Activated T-helper 2 cell treated with anti-CD3 and anti-CD28 coated beads, Interferon-gamma antibody, Interleukin-2, Interleukin-4, amounts not matched to agents 10 μg/mL and 5 μg/mL and 100 μg/mL, durations not matched to agents 14 hours and 24 hours and 36 hours (primary cell): ENCODE measurements around the gene VDAC1. TPM values are rescaled to one million over a fixed set of nuclear protein-coding genes. Genes with fewer than 3 reads are reported as not detected.

Source experiments
- DNase-seq: peaks from one replicate; pipeline ENCODE4 v3.0.0; 2021; ENCODE audit warnings: low spot score
- H3K27ac Mint-ChIP-seq: one replicate; pipeline ENCODE4 v1.8.0; 2021; ENCODE audit warnings: mixed read lengths
- H3K27me3 Mint-ChIP-seq: one replicate; pipeline ENCODE4 v1.8.0; 2021; ENCODE audit warnings: low read depth, mixed read lengths
- H3K36me3 Mint-ChIP-seq: one replicate; pipeline ENCODE4 v1.8.0; 2021; ENCODE audit warnings: low read depth, mixed read lengths
- H3K4me1 Mint-ChIP-seq: one replicate; pipeline ENCODE4 v1.8.0; 2021; ENCODE audit warnings: low read depth, mixed read lengths
- H3K4me3 Mint-ChIP-seq: one replicate; pipeline ENCODE4 v1.8.0; 2021; ENCODE audit warnings: low read depth, mild to moderate bottlenecking, moderate library complexity, mixed read lengths
- H3K9me3 Mint-ChIP-seq: one replicate; pipeline ENCODE4 v1.8.0; 2021; ENCODE audit warnings: mixed read lengths
- intact Hi-C: fragments of 100-400 bp; cut with micrococcal nuclease; formaldehyde crosslinking; loops from one replicate; pipeline ENCODE4 v1.15.1; 2023
- total RNA-seq: library from RNA; stranded (reverse); gene quantifications from 2 replicates; pipeline ENCODE4 v1.2.3, GENCODE V29; 2022

The VDAC1 gene
- total RNA-seq, result 455 and 459 TPM in 2 replicates

DNA sequence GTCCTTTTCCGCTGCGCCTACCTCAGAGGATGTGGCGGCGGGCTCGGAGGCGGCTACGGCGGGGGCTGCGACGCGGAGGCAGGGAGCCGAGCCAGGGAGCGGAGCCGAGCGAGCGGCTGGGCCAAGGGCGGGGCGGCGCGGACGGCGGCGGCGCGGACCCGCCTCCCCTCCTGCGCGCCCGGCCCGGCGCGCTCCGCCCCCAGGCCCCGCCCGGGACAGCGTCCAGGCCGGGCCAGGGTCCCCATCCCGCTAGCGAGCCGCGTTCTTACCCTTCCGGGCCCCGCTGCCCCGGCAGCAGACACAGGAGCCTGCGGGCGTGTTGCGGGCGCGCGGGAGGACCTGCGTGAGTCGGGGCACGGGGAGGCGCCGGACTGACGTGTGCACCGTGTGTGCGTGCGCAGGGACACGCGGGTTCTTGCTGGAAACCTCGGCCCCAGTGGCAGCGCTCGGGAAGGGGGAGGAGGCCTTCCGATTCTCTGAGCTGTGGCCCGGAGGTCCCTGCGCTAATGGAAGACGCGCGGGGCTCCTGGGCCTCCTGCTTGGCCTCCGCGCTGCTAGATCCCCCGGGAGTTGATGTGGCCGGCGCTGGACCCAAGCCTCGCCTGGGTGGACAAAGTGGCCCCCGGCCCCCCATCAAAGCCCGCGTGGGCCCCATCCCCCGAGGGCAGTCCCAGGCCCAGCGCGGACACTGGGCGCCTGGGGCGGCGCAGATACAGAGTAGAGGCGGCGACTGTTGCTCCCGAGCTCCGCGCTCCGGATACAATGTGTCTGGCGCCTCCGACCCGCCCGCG is at the start of gene VDAC1:
Gene VDAC1 (minus strand): TSS at position 350 of the 791 bp plus-strand sequence. CDS start 11,963 bp downstream, outside the sequence.
- peak; percentile 81 for DNase-seq
- peak within 1 kb of the TSS; percentile 97 for H3K27ac Mint-ChIP-seq
- no peaks in the 10 kb centered on the region for H3K27me3 Mint-ChIP-seq
- peaks cover 39% of the 10 kb centered on the region for H3K4me1 Mint-ChIP-seq
- peaks cover 46% of the 10 kb centered on the region for H3K36me3 Mint-ChIP-seq
- intact Hi-C loops, result loop anchor here (1.0 to 10.0 kb wide), 3 partner anchors 36 to 640 kb away; partner anchors contain the start of genes C5orf15, PPP2CA and SEC24A
- H3K4me3 Mint-ChIP-seq, result peak within 1 kb of the TSS; percentile 92
- H3K9me3 Mint-ChIP-seq, result no peaks in the 10 kb centered on the region

GRCh38 chr5:134053840-134054338 is 49.1 kb upstream of the VDAC1 start:
- H3K36me3 Mint-ChIP-seq, result no peaks in the 10 kb centered on the region
- peaks cover 11% of the 10 kb centered on the region for H3K27me3 Mint-ChIP-seq
- peaks cover 12% of the 10 kb centered on the region for H3K4me1 Mint-ChIP-seq
- H3K27ac Mint-ChIP-seq, result no peak overlapping the region
- H3K9me3 Mint-ChIP-seq, result no peaks in the 10 kb centered on the region
- intact Hi-C loops, result no loop called here
- no peak for DNase-seq
- no peak overlapping the region for H3K4me3 Mint-ChIP-seq

GRCh38 chr5:134053314-134053839 is 48.6 kb upstream of the VDAC1 start:
- peaks cover 15% of the 10 kb centered on the region for H3K27me3 Mint-ChIP-seq
- H3K4me3 Mint-ChIP-seq, result no peak overlapping the region
- no peaks in the 10 kb centered on the region for H3K36me3 Mint-ChIP-seq
- H3K9me3 Mint-ChIP-seq, result no peaks in the 10 kb centered on the region
- intact Hi-C loops, result no loop called here
- DNase-seq, result no peak
- no peak overlapping the region for H3K27ac Mint-ChIP-seq
- H3K4me1 Mint-ChIP-seq, result peaks cover 12% of the 10 kb centered on the region

DNA sequence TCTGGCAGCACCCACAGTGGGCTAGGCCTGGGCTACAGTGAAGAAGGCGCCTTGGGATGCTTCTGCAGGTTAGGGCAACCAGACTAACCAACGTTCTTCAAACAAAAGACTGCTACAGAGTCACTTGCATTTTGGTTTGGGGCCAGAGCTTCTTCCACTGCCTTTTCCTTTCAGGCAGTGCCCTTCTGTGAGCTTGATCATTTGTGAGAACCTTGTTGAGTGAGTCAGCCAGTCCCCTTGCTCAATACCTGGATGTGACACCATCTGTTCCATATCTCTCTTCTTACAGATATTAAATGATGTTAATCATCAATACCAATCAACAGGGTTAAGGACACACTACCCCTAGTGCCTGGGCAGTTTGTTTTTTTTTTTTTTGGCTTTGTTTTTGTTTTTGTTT is 46.5 kb upstream of the VDAC1 start:
- no peak for DNase-seq

DNA sequence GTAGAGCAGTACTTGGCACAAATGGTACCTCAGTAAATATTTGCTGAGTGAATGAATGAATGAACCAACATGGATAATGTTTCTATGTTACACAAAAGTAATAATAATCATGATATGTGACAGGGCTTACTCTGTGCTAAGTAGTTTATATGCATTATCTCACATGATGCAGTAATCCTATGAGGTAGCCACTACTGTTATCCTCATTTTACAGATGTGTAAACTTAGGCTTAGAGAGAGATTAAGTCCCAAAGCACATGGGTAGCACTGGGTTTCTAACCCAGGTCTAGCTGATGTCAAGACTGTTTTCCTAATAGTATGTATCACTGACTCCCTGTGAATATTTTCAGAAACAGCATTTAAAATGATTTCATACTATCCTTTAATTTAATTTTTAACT is 44.1 kb upstream of the VDAC1 start:
- peaks cover 4% of the 10 kb centered on the region for H3K4me1 Mint-ChIP-seq
- DNase-seq, result no peak
- H3K27me3 Mint-ChIP-seq, result peaks cover 10% of the 10 kb centered on the region
- no peaks in the 10 kb centered on the region for H3K36me3 Mint-ChIP-seq
- intact Hi-C loops, result no loop called here
- H3K9me3 Mint-ChIP-seq, result no peaks in the 10 kb centered on the region
- H3K27ac Mint-ChIP-seq, result no peak overlapping the region
- H3K4me3 Mint-ChIP-seq, result no peak overlapping the region

More for the DNA sequence above, 46.5 kb upstream of the VDAC1 start:
- Mint-ChIP-seq H3K27me3 (peaks cover 15% of the 10 kb centered on the region), H3K36me3 (no peaks in the 10 kb centered on the region), H3K4me1 (peaks cover 12% of the 10 kb centered on the region), H3K9me3 (no peaks in the 10 kb centered on the region), H3K27ac (no peak overlapping the region), H3K4me3 (no peak overlapping the region)
- intact Hi-C loops, result no loop called here

- Mint-ChIP-seq H3K4me1 (no peaks in the 10 kb centered on the region), H3K27me3 (peaks cover 15% of the 10 kb centered on the region), H3K9me3 (no peaks in the 10 kb centered on the region), H3K4me3 (no peak overlapping the region), H3K36me3 (no peaks in the 10 kb centered on the region), H3K27ac (no peak overlapping the region)
- DNase-seq, result no peak
- intact Hi-C loops, result no loop called here
These were observed 42.9 kb upstream of the VDAC1 start for GRCh38 chr5:134047687-134048056.

GRCh38 chr5:134046801-134047686 is 42.3 kb upstream of the VDAC1 start:
- no peak for DNase-seq
- Mint-ChIP-seq H3K27ac (no peak overlapping the region), H3K27me3 (peaks cover 14% of the 10 kb centered on the region), H3K9me3 (no peaks in the 10 kb centered on the region), H3K4me1 (no peaks in the 10 kb centered on the region), H3K36me3 (no peaks in the 10 kb centered on the region), H3K4me3 (no peak overlapping the region)
- intact Hi-C loops, result no loop called here

GRCh38 chr5:134046330-134046729 is 41.6 kb upstream of the VDAC1 start:
- intact Hi-C loops, result no loop called here
- no peak overlapping the region for H3K27ac Mint-ChIP-seq
- H3K4me1 Mint-ChIP-seq, result no peaks in the 10 kb centered on the region
- H3K9me3 Mint-ChIP-seq, result no peaks in the 10 kb centered on the region
- no peak overlapping the region for H3K4me3 Mint-ChIP-seq
- no peak for DNase-seq
- peaks cover 10% of the 10 kb centered on the region for H3K27me3 Mint-ChIP-seq
- no peaks in the 10 kb centered on the region for H3K36me3 Mint-ChIP-seq

- intact Hi-C loops, result no loop called here
- H3K27me3 Mint-ChIP-seq, result peaks cover 11% of the 10 kb centered on the region
- H3K9me3 Mint-ChIP-seq, result no peaks in the 10 kb centered on the region
- no peak for DNase-seq
- no peaks in the 10 kb centered on the region for H3K4me1 Mint-ChIP-seq
- H3K27ac Mint-ChIP-seq, result no peak overlapping the region
- H3K4me3 Mint-ChIP-seq, result no peak overlapping the region
- H3K36me3 Mint-ChIP-seq, result no peaks in the 10 kb centered on the region
These were observed 39.3 kb upstream of the VDAC1 start for GRCh38 chr5:134043793-134044792.

DNA sequence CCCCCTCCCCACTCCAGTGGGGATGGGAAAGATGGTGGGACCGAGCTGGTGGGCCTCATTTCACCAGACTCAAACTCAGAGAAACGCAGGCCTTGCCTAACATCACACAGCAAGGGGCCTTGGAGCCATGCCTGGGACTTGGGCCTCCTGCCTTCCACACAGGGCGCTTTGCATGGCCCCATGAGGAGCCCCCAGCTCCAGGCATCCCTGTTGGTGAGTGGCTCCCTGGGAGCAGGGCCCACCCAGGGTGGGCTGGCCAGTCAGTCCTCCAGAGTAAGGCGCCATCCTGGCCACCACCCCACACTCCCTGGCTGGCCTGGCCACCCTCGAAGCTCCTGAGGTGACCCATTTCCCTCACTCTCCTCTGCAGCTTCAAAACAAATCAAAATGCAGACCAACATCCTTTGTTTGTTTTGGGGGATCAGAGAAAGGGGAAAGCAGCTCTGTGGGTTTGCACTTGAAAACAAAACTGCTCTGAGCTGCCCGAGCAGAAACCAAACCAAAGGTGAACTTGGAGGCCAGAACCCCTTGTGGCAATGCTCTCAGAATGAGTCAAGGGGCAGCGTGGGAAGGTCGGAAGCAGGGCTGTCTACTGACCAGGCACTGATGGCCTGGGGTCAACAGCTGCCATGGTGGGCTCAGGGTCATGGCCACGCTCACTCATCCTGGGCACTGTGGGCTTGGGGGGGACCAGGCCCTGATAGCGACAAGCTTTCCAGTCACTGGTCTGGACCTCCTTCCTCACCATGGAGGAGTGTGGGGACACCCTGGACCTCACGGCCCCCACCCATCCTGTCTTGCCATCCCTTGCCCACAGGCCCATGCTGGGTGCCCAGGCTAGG is 37.0 kb upstream of the VDAC1 start:
- peaks cover 9% of the 10 kb centered on the region for H3K27me3 Mint-ChIP-seq
- H3K9me3 Mint-ChIP-seq, result no peaks in the 10 kb centered on the region
- H3K4me1 Mint-ChIP-seq, result no peaks in the 10 kb centered on the region
- no peak overlapping the region for H3K27ac Mint-ChIP-seq
- no peak overlapping the region for H3K4me3 Mint-ChIP-seq
- intact Hi-C loops, result no loop called here
- no peaks in the 10 kb centered on the region for H3K36me3 Mint-ChIP-seq
- DNase-seq, result no peak

DNA sequence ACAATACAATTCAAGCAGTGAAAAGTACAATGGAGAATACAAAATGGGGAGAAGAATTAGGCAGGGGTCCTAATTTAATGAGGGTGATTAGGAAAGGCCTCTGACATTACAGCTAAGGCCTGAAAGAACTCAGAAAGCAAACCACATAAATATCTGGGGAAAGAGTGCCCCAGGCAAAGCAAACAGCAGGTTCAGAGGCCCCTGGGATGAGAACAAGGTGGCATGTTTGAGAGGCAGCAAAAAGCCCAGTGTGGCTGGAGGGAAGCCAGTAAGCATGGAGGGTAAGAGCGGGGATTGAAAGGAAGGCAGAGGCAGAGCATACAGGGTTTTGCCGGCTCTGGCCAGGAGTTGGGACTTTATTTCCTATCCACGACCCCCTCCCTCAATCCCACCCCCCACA is 33.4 kb upstream of the VDAC1 start:
- Mint-ChIP-seq H3K4me3 (no peak overlapping the region), H3K27ac (no peak overlapping the region), H3K4me1 (no peaks in the 10 kb centered on the region), H3K9me3 (no peaks in the 10 kb centered on the region), H3K36me3 (no peaks in the 10 kb centered on the region), H3K27me3 (peaks cover 12% of the 10 kb centered on the region)
- no peak for DNase-seq
- intact Hi-C loops, result loop anchor here (2.0 to 10.0 kb wide), 4 partner anchors 31 to 247 kb away; no protein-coding TSS in a partner anchor
